ENCODE results near the gene SUCLG2. TPM values are rescaled to one million over a fixed set of nuclear protein-coding genes. Genes with fewer than 3 reads are reported as not detected.

SUCLG2 gene
- total RNA-seq, 2 experiments from 2014 or later, result 28.3 to 44.7 TPM

GRCh38 chr3:67622652-67623051 is 31.8 kb downstream of the SUCLG2 start:
- no peak overlapping the region for H3K27ac ChIP-seq (ENCODE audit: low read depth, low read length, poor library complexity, severe bottlenecking)
- no peak overlapping the region for H3K4me2 ChIP-seq (ENCODE audit: low read length)
- no TSS peak for BruUV-seq (replicated peaks)
- peaks cover 53% of the 10 kb centered on the region for H3K36me3 ChIP-seq (ENCODE audit: insufficient read depth, low read length)
- no peak for DNase-seq (ENCODE audit: low spot score)
- H2AFZ ChIP-seq (ENCODE audit: low read length), result no peak overlapping the region
- ChIA-PET CTCF (ENCODE audit: unreplicated experiment) (no interaction called here), POLR2A (interaction anchor here (1.1 kb wide), 1 partner anchor 17 kb away, joined by 3 read pairs; no protein-coding TSS in a partner anchor)
- no peaks in the 10 kb centered on the region for H4K20me1 ChIP-seq (ENCODE audit: insufficient read depth, low read length)
- peaks cover 14% of the 10 kb centered on the region for H3K9me3 ChIP-seq (ENCODE audit: low read length)
- intact Hi-C loops (cut with micrococcal nuclease; ENCODE audit: unreplicated experiment), result no loop called here
- no peaks in the 10 kb centered on the region for H3K9me2 ChIP-seq (ENCODE audit: insufficient read depth, low read length)
- TF ChIP-seq EZH2phosphoT487 (IDR thresholded peaks at IDR 0.05; ENCODE audit: borderline replicate concordance, low read depth, low read length) (no peak), CTCF (conservative IDR thresholded peaks at IDR 0.05; ENCODE audit: low read length) (no peak)
- no peaks in the 10 kb centered on the region for H3K79me2 ChIP-seq (ENCODE audit: insufficient read depth, low read depth, low read length)
- H3K4me3 ChIP-seq (ENCODE audit: low read depth, low read length, poor library complexity, severe bottlenecking), result no peak overlapping the region
- H3K4me1 ChIP-seq (ENCODE audit: insufficient read depth, low read length, poor library complexity, severe bottlenecking), result peaks cover 11% of the 10 kb centered on the region

- H2AFZ ChIP-seq (ENCODE audit: low read length), result no peak overlapping the region
- peaks cover 68% of the 10 kb centered on the region for H3K36me3 ChIP-seq (ENCODE audit: insufficient read depth, low read length)
- TF ChIP-seq CTCF (conservative IDR thresholded peaks at IDR 0.05; ENCODE audit: low read length), result no peak
- TF ChIP-seq EZH2phosphoT487 (IDR thresholded peaks at IDR 0.05; ENCODE audit: borderline replicate concordance, low read depth, low read length), result no peak
- peaks cover 18% of the 10 kb centered on the region for H3K9me3 ChIP-seq (ENCODE audit: low read length)
- CTCF ChIA-PET (ENCODE audit: unreplicated experiment), result no interaction called here
- intact Hi-C loops (cut with micrococcal nuclease; ENCODE audit: unreplicated experiment), result no loop called here
- no peaks in the 10 kb centered on the region for H4K20me1 ChIP-seq (ENCODE audit: insufficient read depth, low read length)
- H3K4me1 ChIP-seq (ENCODE audit: insufficient read depth, low read length, poor library complexity, severe bottlenecking), result peaks cover 15% of the 10 kb centered on the region
- no peak for DNase-seq (ENCODE audit: low spot score)
- H3K79me2 ChIP-seq (ENCODE audit: insufficient read depth, low read depth, low read length), result no peaks in the 10 kb centered on the region
- H3K4me2 ChIP-seq (ENCODE audit: low read length), result no peak overlapping the region
- POLR2A ChIA-PET, result interaction anchor here (0.6 to 1.5 kb wide), 5 partner anchors 13 to 361 kb away, joined by 3 to 5 read pairs (median 3); no protein-coding TSS in a partner anchor
- no peak overlapping the region for H3K4me3 ChIP-seq (ENCODE audit: low read depth, low read length, poor library complexity, severe bottlenecking)
- no TSS peak for BruUV-seq (replicated peaks)
- H3K9me2 ChIP-seq (ENCODE audit: insufficient read depth, low read length), result no peaks in the 10 kb centered on the region
- no peak overlapping the region for H3K27ac ChIP-seq (ENCODE audit: low read depth, low read length, poor library complexity, severe bottlenecking)
These were observed 33.5 kb downstream of the SUCLG2 start for GRCh38 chr3:67620869-67621268.

GRCh38 chr3:67619991-67620390 is 34.4 kb downstream of the SUCLG2 start:
- CTCF ChIA-PET (ENCODE audit: unreplicated experiment), result no interaction called here
- H3K9me2 ChIP-seq (ENCODE audit: insufficient read depth, low read length), result no peaks in the 10 kb centered on the region
- no peak overlapping the region for H3K27ac ChIP-seq (ENCODE audit: low read depth, low read length, poor library complexity, severe bottlenecking)
- H3K4me2 ChIP-seq (ENCODE audit: low read length), result no peak overlapping the region
- intact Hi-C loops (cut with micrococcal nuclease; ENCODE audit: unreplicated experiment), result no loop called here
- H3K9me3 ChIP-seq (ENCODE audit: low read length), result peaks cover 18% of the 10 kb centered on the region
- DNase-seq (ENCODE audit: low spot score), result no peak
- no peaks in the 10 kb centered on the region for H3K79me2 ChIP-seq (ENCODE audit: insufficient read depth, low read depth, low read length)
- POLR2A ChIA-PET, result no interaction called here
- H3K4me1 ChIP-seq (ENCODE audit: insufficient read depth, low read length, poor library complexity, severe bottlenecking), result peaks cover 15% of the 10 kb centered on the region
- TF ChIP-seq CTCF (conservative IDR thresholded peaks at IDR 0.05; ENCODE audit: low read length) (no peak), EZH2phosphoT487 (IDR thresholded peaks at IDR 0.05; ENCODE audit: borderline replicate concordance, low read depth, low read length) (no peak)
- peaks cover 71% of the 10 kb centered on the region for H3K36me3 ChIP-seq (ENCODE audit: insufficient read depth, low read length)
- H4K20me1 ChIP-seq (ENCODE audit: insufficient read depth, low read length), result no peaks in the 10 kb centered on the region
- H3K4me3 ChIP-seq (ENCODE audit: low read depth, low read length, poor library complexity, severe bottlenecking), result no peak overlapping the region
- no peak overlapping the region for H2AFZ ChIP-seq (ENCODE audit: low read length)
- BruUV-seq (replicated peaks), result no TSS peak

Data from OCI-LY7 (cell line).